LHCN-M2 (cell line): ENCODE measurements around the gene CBX1. TPM values are rescaled to one million over a fixed set of nuclear protein-coding genes. Genes with fewer than 3 reads are reported as not detected.

ENCODE experiments used
- DNase-seq: peaks from one replicate; pipeline ENCODE4 v3.0.0-alpha.2; 2012; ENCODE audit warnings: low read depth
- polyA plus RNA-seq: library from polyadenylated mRNA; unstranded; fragments of >200 nt; gene quantifications from one replicate; pipeline ENCODE4 v1.2.1, GENCODE V29; 2012; ENCODE audit warnings: missing spikeins
- total RNA-seq: library from RNA; depleted of rRNA; stranded (reverse); fragments of >200 nt; gene quantifications from 2 replicates; pipeline ENCODE4 v1.2.3, GENCODE V29; 2014; rRNA removed

Gene CBX1
- 103 and 104 TPM in 2 replicates for total RNA-seq
- 76.4 TPM for polyA plus RNA-seq

- DNase-seq: peak; percentile 95
Measured at GRCh38 chr17:48101012-48101720, at the start of gene CBX1. Gene CBX1, minus strand, starts transcription at chr17:48101478. Its CDS starts 24,474 bp downstream, at chr17:48077004.

- no peak for DNase-seq
Measured at GRCh38 chr17:48150597-48151001, 49.3 kb upstream of the CBX1 start.

DNA sequence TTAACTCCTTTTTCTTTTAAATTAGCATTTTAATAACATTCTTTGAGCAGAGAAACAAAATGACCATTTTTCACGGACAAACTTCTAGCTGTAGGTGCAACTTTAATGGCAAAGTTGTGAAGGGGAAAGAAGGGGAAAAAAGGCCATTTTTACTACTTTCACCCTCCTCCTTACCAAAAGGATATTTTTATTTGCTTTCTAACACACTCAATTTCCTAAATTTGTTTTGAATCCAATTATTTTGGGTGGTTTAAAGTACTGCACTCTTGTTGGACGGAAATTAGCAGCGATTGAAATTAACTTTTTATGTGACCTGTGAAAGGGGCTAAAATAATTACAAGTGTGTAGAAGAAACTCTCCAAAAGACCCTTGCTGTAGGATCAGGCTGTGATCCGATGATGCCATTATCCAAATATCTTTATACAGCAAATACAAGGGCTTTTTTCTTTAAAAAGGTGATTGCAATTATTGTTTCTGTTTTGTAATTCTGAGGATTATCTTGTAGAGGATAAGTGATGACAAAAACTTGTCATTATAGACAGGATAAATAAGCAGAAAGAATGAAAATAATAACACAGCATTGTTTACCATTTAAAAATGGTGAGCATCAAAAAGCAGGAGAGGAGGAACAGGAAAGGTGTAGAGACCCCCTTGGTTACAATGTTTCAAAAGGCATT, 48.6 kb upstream of the CBX1 start:
- no peak for DNase-seq

GRCh38 chr17:48148854-48149786, 47.8 kb upstream of the CBX1 start:
- no peak for DNase-seq

- DNase-seq: no peak
Measured at GRCh38 chr17:48148029-48148770, 46.9 kb upstream of the CBX1 start.

GRCh38 chr17:48144976-48145798, 43.9 kb upstream of the CBX1 start:
- DNase-seq: no peak

DNA sequence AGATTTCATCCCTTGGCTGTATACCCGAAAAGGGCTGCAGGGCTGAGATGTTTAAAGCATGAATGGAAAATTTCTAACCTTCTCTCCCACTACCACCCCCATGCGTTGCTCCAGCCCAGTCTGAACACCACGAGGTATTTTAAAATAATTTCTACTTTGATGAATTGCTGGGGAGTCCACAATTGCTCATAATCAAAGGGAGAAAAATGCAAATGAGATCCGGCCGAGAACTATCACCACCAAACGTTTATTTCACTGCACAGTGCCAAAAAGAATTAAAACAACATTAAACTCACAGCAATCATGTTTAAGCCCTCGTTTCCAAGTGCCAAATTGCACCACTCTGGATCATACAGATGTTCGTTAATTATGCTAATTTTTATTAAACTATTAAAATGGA, 43.0 kb upstream of the CBX1 start:
- DNase-seq: no peak

DNA sequence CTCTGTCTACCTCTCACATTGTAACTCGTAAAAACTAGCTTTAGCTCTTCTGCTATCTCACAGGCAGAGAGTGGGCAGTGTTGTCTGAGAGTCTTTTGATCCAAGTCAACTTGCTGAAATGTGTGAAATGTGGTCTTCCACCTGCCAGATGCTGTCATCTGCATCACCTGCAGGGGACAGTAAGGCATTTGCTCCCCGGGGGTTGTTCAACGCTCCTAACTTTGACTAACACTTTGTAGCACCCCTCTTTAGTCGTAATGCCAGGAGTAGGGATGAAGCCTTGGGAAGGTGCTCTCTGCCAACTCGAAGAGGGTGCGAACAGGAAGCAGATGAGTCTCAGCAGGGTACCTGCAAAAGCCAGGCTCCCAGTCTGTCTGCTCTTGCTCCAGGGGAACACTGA, 42.4 kb upstream of the CBX1 start:
- no peak for DNase-seq

DNA sequence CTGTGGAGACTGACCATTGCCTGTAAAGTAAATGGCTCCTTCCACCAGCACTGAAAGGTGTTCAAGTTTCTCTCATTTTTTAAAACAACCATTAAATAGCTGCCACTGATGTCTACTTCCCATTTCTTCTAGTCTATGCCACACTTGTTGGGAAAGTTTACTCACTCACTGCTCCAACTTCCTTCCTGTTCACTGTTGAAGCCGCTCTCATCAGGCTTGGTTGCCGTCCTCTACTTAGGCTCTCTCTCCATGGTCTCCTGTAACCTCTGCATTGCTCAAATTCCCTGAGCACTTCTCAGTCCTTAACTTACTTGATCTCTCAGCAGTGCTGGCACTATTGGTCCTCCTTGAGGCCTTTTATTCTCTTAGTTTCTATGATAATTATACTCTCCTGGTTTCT, 38.7 kb upstream of the CBX1 start:
- DNase-seq: no peak

DNA sequence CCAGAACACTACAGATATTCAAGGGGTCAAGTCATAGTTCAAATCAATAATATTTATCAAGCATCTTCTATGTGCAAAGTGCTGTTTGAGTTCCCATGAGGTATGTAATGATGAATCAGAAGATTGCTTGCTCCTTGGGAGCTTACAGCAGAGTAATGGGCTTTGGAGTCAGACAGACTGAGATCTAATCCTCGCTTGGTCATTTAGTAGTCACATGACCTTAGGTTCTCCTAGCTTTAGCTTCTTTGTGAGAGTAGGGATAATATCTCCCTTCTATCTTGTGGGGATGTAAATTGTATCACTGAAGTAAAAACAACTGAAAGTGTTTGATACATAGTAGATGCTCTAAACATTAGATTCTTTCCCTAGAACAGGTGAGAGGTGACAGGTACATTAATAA, 36.4 kb upstream of the CBX1 start:
- no peak for DNase-seq

DNA sequence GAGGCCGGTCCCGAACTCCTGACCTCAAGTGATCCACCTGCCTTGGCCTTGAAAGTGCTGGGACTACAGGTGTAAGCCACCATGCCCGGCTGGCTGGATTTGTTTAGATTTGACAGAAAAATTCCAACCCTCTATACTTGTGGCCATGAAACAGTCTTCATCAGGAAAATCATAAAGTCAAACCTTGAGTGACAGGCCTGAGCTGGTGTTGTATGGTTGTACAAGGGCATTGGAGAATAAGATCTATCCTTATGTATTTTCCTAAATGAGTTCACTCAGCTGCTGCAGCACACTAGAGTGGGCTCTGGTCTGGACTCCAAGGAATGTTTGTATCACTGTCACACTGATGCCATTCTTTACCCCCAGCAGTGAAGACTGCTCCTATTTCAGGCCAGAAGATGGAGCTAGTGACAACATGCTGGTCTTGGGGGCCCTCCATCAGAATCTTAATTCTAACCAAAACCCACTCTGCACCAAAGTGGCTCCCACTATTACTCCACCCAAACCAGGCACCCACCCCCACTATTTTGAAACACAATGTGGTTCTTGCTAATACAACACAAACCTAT, 33.7 kb upstream of the CBX1 start:
- no peak for DNase-seq

GRCh38 chr17:48132385-48132784, 31.1 kb upstream of the CBX1 start:
- DNase-seq: no peak

GRCh38 chr17:48131216-48131824, 30.0 kb upstream of the CBX1 start:
- DNase-seq: peak; percentile 61

DNA sequence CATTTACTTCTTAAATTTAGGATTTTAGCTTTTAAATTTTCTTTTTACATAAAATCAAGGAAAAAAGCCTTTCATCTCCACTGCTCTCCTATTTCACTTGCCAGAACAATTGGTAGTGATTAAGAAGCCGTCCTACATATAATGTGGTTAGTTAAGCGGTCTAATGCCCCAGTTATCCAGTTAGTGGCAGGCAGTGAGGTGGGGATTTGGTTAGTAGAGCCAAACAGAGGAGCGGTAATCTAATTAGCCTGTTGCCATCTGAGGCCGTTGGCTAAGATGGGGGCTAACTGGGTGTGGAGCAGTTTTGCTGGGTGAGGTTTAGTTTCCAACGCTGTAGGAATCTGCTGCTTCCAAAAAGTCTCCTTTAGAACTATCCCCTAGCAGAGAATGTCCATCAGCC, 28.7 kb upstream of the CBX1 start:
- DNase-seq: no peak

DNA sequence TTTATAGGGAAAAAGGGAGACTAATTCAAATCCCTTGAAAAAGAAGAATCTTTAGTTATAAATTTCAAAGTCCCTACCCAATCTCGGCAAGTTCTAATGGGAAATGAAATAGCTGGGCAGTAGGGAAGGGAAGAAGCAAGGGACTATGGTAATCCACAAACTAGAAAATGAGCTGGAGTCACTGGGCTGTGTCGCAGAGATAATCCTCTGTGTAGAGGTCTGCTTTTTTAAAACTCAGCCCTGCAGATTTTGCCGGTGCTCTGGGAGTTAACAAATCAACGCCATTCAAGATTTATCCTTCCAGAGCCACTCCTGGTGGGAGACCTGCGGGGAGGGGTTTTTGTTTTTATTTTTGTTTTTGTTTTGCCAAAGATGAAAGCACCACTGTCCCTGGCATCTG, 27.1 kb upstream of the CBX1 start:
- DNase-seq: no peak

DNA sequence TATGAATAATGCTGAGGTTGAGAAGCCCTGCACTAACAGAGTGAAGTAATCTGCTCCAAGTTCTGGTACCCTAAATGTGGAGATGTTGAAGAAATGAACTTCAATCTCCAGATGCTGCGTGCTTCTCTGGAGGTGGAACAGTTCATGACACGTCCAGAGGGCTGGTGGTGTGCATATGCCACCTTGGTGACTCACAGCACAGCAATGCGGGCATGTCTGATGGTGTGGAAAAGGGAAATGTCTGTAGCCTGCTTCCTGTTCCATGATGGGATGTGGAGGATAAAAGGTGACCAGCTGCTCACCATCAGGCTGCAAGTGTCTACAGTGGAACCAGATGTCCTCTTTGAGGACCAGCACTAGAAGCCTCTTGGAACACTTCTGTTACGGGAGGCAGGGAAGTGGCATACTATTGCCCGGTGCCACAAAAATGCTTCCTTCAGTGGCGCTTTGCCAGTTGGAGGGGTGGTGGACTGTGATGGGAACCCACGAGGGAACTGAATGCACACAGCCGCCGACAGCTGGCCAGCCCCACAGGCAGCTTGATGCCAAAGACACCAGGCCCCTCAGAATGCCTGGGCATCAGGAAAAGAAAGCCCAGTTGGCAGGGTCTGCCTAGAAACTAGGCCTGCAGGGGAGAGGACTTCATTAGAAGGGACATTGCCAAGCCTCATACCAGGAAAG, 26.2 kb upstream of the CBX1 start:
- DNase-seq: peak; percentile 53

- DNase-seq: no peak
Measured at GRCh38 chr17:48126532-48126850, 25.2 kb upstream of the CBX1 start.

DNA sequence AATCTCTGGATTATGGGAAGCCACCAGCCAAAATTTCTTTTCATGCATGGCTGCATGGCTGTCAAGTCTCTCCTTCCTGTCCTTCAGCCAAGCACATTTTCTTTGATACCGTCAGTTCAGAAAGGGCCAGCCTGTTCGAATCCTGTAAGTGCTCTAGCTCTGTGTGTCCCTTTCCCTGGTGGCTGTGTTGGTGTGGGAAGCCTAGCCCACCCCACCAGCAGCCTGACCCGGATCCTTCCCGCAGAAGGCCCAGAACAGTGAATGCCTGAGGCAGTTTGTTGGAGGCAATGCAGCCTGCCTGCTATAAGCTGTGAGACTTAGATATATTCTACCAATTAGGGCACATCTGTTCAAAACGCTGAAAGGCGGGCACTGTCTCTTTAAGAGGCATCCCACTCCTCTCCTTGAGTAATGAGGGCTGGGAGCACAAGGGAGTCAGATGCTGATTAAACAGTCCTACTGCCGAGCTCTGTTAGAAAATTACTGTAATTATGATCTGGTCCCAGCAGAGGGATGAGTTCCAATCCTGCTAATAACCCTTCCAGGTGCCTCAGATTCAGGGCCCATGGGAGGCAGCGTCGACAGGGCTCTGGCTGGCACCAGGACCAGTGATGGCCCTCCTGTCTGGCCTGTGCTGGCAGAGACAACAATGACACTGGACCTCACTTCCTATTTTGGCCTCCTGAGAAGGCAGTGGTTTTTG, 24.7 kb upstream of the CBX1 start:
- DNase-seq: no peak
